ENCODE data around the gene GSG1L. TPM values are rescaled to one million over a fixed set of nuclear protein-coding genes. Genes with fewer than 3 reads are reported as not detected.

Gene GSG1L
- total RNA-seq, 1 donor from 2014 or later = 1.6 TPM

GRCh38 chr16:28061352-28062101 is 2.0 kb downstream of the GSG1L start:
- Histone ChIP-seq H3K27me3 (peaks cover 54% of the 10 kb centered on the region), H3K4me1 (no peaks in the 10 kb centered on the region), H3K27ac (no peak overlapping the region), H3K9me3 (no peaks in the 10 kb centered on the region), H3K36me3 (no peaks in the 10 kb centered on the region), H3K4me3 (no peak overlapping the region)
- TF ChIP-seq CTCF (IDR thresholded peaks at IDR 0.05) = no peak
- DNase-seq (no peak), ATAC-seq (no peak)
- intact Hi-C loops (cut with DNase I) = no loop called here

DNA sequence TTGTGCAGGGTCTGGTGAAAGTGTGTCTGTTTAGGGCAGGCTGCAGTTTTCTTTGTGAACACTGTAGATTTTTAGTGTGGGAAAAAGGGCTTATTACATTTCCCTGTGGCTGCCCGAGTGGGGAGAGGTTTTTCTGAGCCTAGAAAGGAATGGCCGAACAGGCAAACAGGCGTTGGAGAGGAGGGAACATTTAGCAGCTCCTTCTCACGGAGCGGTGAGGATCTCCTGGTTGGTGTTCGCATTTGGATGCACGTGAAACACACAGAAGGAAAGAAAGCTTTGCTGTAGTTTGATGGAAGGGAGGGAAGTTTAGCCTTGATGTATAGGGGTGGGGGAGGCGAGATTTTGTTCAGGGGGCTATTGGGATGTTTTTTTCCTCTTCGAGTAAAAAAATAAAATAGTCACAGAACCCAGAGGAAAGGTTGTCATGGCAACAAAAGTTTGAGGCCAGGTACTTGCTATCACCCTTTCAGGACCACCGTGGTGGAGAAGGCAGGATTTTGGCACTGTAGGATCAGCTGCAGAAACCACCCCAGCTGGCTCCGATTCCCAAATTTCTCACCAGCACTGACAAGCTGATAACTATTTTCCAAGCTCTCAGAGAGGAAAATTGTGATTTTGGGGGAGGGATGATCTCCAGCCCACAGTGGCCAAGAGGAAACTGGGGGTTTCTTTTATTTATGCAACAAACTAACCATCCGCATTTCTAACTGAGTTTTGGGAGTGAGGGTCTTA is 3.5 kb downstream of the GSG1L start:
- TF ChIP-seq CTCF (IDR thresholded peaks at IDR 0.05) = no peak
- Histone ChIP-seq H3K36me3 (no peaks in the 10 kb centered on the region), H3K27ac (no peak overlapping the region), H3K27me3 (peaks cover 58% of the 10 kb centered on the region), H3K4me1 (no peaks in the 10 kb centered on the region), H3K4me3 (no peak overlapping the region), H3K9me3 (no peaks in the 10 kb centered on the region)
- no peak for DNase-seq
- intact Hi-C loops (cut with DNase I) = no loop called here
- no peak for ATAC-seq

DNA sequence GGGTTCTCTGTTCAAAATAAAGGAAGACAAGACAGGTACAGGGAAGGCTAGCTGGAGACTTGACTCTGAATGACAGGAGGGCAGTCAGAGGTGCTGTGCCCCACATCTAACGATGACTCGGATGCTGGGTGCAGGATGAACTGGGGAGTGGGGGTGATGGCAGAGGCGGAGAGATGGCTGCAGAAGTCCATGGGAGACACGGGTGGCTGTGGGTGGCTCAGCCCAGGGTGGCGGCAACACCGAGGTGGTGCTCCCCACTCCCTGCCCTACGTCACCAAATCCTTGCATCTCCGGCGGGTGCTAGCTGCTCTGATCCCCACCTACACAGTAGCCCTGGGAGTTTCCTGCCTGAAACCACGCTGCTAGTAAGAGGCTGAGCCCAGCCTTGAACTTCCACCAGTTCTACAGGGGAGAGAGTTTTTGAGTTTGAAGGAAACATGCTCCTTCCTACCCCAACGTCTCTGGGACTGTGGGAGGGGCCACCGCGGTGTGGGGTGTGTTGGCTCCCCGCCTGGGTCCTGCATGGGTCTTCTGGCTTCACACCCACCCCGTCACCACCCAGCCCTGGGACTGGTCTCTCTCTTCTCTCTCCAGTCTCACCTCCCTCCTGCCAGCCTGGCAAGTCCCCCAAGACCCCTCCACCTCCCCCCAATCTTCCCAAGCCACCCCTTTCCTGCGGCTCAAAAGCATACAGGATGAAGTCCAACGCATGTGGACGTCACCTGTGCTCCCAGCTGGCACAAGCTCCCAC is 4.5 kb downstream of the GSG1L start:
- TF ChIP-seq CTCF (IDR thresholded peaks at IDR 0.05) = no peak
- ATAC-seq = no peak
- H3K4me3 ChIP-seq = no peak overlapping the region
- H3K27me3 ChIP-seq = peaks cover 56% of the 10 kb centered on the region
- DNase-seq = no peak
- H3K9me3 ChIP-seq = no peaks in the 10 kb centered on the region
- H3K27ac ChIP-seq = no peak overlapping the region
- intact Hi-C loops (cut with DNase I) = no loop called here
- H3K36me3 ChIP-seq = no peaks in the 10 kb centered on the region
- no peaks in the 10 kb centered on the region for H3K4me1 ChIP-seq

GRCh38 chr16:28057949-28058348 is 5.6 kb downstream of the GSG1L start:
- Histone ChIP-seq H3K9me3 (no peaks in the 10 kb centered on the region), H3K27ac (no peak overlapping the region), H3K4me1 (no peaks in the 10 kb centered on the region), H3K27me3 (peaks cover 58% of the 10 kb centered on the region), H3K36me3 (no peaks in the 10 kb centered on the region), H3K4me3 (no peak overlapping the region)
- intact Hi-C loops (cut with DNase I) = no loop called here
- TF ChIP-seq CTCF (IDR thresholded peaks at IDR 0.05) = no peak
- ATAC-seq (no peak), DNase-seq (no peak)

DNA sequence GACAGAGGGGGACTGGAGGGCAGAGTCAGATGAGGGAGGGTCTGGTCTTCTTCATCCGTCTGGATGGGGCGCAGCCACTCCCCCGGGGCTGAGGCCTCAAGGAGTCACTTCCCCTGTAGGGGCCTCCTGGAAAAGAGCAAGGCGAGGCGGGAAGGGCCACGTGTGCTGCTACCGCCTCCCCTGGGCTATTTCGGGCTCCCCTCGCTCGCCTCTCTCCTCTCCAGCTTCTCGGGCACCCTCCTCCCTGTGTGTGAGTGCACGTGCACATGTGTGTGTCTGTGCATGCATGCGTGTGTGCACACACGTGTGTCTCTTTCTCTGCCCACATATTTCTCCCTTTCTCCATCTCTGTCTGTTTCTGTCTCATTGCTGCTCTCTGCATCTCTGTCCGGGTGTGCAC is 10.1 kb downstream of the GSG1L start:
- H3K4me1 ChIP-seq = no peaks in the 10 kb centered on the region
- intact Hi-C loops (cut with DNase I) = no loop called here
- H3K4me3 ChIP-seq = no peak overlapping the region
- H3K36me3 ChIP-seq = no peaks in the 10 kb centered on the region
- no peak for TF ChIP-seq CTCF (IDR thresholded peaks at IDR 0.05)
- DNase-seq = no peak
- H3K27ac ChIP-seq = no peak overlapping the region
- peaks cover 22% of the 10 kb centered on the region for H3K27me3 ChIP-seq
- ATAC-seq = no peak
- peaks cover 1% of the 10 kb centered on the region for H3K9me3 ChIP-seq

All from upper lobe of right lung (tissue), 1 donor.